Keratinocyte (primary cell): ENCODE measurements around the gene ACSL3.

ENCODE experiments used
- CTCF ChIP-seq, 3 experiments: IDR thresholded peaks in 1 of 3; conservative IDR thresholded peaks in 1 of 3; optimal IDR thresholded peaks in 1 of 3; 2 replicates in 2 of 3; 3 replicates in 1 of 3; pipeline versions ENCODE3 to v1.5.1; 2011; ENCODE audit warnings: low read length in 3 of 3, mild to moderate bottlenecking in 3 of 3, moderate library complexity in 2 of 3, control low read depth in 1 of 3, inconsistent platforms in 1 of 3; ENCODE audit not compliant: insufficient read depth in 2 of 3; ENCODE audit errors: extremely low read depth in 1 of 3
- EZH2 ChIP-seq: IDR thresholded peaks from one replicate; pipeline ENCODE4 v1.6.1; 2012; ENCODE audit warnings: inconsistent platforms, mild to moderate bottlenecking, low read length, moderate library complexity

- TF ChIP-seq CTCF (optimal IDR thresholded peaks at IDR 0.05 in 1 of 3, IDR thresholded peaks at IDR 0.05 in 1 of 3, conservative IDR thresholded peaks at IDR 0.05 in 1 of 3; ENCODE audit: extremely low read depth in 1 of 3, insufficient read depth in 2 of 3, low read length in 3 of 3): no peak
- no peak for TF ChIP-seq EZH2
Measured at GRCh38 chr2:222900354-222900753, 39.5 kb downstream of the ACSL3 start.
